GM12874 (cell line): ENCODE data around the gene TRAF3IP3.

Experiments
- TF ChIP-seq, protein P1 (sequence below): IDR thresholded peaks from 2 replicates; pipeline ENCODE4 v1.5.1; 2011; ENCODE audit warnings: low read depth, mild to moderate bottlenecking, control low read depth, low read length, moderate library complexity; ENCODE audit not compliant: insufficient read depth

Gene TRAF3IP3

DNA sequence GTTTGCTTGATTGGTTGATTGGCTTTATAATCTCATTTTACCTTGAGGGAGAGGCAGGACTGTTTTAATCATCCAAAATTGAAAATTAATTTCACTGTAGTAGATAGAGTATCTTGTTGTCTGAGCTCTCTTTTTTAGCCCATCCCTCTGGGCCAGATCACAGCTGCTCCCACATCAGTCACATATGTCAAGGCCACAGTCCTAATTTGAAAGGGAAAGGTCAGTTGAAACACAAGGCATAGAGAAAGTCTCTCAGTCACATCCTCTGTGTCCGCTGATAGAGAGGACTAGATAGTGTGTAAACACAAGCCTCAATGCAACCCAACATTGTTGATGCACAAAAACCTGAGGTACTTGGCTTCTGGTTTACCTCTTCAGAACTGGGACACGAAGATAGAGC lies 21.7 kb downstream of the TRAF3IP3 start:
- TF ChIP-seq, protein P1, sequence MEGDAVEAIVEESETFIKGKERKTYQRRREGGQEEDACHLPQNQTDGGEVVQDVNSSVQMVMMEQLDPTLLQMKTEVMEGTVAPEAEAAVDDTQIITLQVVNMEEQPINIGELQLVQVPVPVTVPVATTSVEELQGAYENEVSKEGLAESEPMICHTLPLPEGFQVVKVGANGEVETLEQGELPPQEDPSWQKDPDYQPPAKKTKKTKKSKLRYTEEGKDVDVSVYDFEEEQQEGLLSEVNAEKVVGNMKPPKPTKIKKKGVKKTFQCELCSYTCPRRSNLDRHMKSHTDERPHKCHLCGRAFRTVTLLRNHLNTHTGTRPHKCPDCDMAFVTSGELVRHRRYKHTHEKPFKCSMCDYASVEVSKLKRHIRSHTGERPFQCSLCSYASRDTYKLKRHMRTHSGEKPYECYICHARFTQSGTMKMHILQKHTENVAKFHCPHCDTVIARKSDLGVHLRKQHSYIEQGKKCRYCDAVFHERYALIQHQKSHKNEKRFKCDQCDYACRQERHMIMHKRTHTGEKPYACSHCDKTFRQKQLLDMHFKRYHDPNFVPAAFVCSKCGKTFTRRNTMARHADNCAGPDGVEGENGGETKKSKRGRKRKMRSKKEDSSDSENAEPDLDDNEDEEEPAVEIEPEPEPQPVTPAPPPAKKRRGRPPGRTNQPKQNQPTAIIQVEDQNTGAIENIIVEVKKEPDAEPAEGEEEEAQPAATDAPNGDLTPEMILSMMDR, result no peak

- TF ChIP-seq, protein P1, result no peak
Measured at GRCh38 chr1:209778102-209778501, 22.2 kb downstream of the TRAF3IP3 start.

GRCh38 chr1:209780268-209780667 lies 24.4 kb downstream of the TRAF3IP3 start:
- TF ChIP-seq, protein P1, result no peak

DNA sequence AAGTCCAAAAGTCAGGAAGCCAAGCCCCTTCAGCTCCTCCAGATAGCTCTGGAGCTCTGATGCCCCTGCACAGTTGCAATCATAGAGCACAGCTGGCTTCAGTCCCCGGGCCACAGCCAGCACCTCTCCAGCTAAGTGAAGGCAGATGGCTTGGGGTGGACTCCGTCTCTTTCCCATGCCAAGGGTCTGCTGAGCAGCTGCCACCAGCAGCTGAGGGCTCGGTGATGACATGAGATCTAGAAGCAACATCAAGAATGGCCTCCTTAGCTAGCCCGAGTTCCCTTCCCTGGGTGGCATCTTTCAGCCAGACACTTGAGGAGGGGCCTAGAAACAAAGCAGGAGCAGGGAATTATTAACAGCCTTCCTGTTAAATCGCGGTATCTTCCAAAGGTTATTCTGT lies 27.5 kb downstream of the TRAF3IP3 start:
- TF ChIP-seq, protein P1, result no peak

GRCh38 chr1:209784265-209785169 lies 28.7 kb downstream of the TRAF3IP3 start, which contains the start of gene C1orf74:
Gene C1orf74, minus strand, starts transcription at chr1:209784559. Its CDS starts 925 bp downstream, at chr1:209783634.
- TF ChIP-seq, protein P1, result no peak

GRCh38 chr1:209785592-209785991 lies 29.7 kb downstream of the TRAF3IP3 start:
- TF ChIP-seq, protein P1, result no peak

DNA sequence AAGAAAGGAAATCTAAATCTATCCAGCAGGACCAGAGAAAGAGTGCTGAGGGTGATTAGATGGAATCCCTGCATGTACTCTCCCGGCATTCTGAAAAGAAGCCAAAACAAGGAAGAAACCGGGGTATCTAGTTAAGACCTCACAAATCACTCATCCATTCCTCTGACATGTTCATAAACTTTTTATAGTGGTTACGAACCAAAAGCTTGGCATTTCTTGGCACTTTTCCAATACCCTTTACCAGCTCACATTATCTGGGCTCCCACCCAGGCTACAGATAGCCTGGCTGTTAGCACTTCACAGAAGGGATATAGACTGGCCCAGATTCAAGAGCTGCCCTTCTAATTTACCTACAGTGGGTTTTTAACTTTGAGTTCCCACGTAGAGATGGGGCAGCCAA lies 30.3 kb downstream of the TRAF3IP3 start:
- TF ChIP-seq, protein P1, result no peak
